CD4-positive, CD25-positive, alpha-beta regulatory T cell (primary cell): ENCODE measurements around the gene CFAP99. TPM values are rescaled to one million over a fixed set of nuclear protein-coding genes. Genes with fewer than 3 reads are reported as not detected.

Experiments
- ATAC-seq, 2 donors: fragments of 150-1000 bp; cut with Tn5 transposase; one replicate each; pipeline ENCODE4 v1.10.0; 2021; ENCODE audit warnings: low read depth in 2 of 2, moderate number of reproducible peaks in 2 of 2, moderate library complexity in 1 of 2
- DNase-seq, 3 donors: peaks; one replicate each; pipeline versions ENCODE4 v3.0.0 to v3.0.0-alpha.2; 2012 to 2022; ENCODE audit warnings: mixed read lengths in 1 of 3
- H3K27ac ChIP-seq: one replicate; pipeline ENCODE4 v1.7.0; 2013; ENCODE audit warnings: mild to moderate bottlenecking, low read length; ENCODE audit not compliant: insufficient read depth, poor library complexity, severe bottlenecking
- H3K27me3 ChIP-seq: one replicate; pipeline ENCODE4 v1.7.0; 2013; ENCODE audit warnings: low read length; ENCODE audit not compliant: control insufficient read depth, insufficient read depth
- H3K36me3 ChIP-seq: one replicate; pipeline ENCODE4 v1.7.0; 2013; ENCODE audit warnings: mild to moderate bottlenecking, low read length, moderate library complexity; ENCODE audit not compliant: control insufficient read depth, insufficient read depth
- H3K4me1 ChIP-seq: 2 replicates; pipeline ENCODE4 v1.7.0; 2013; ENCODE audit warnings: mild to moderate bottlenecking, low read length; ENCODE audit not compliant: insufficient read depth, control insufficient read depth, poor library complexity, severe bottlenecking
- H3K4me3 ChIP-seq: one replicate; pipeline ENCODE4 v1.7.0; 2013; ENCODE audit warnings: low read depth, mild to moderate bottlenecking, low read length, moderate library complexity
- H3K9me3 ChIP-seq, 2 experiments: 1 replicate in 1 of 2; 2 replicates in 1 of 2; pipeline ENCODE4 v1.7.0; 2013; ENCODE audit warnings: low read length in 2 of 2, mild to moderate bottlenecking in 1 of 2, moderate library complexity in 1 of 2; ENCODE audit not compliant: control insufficient read depth in 2 of 2
- H3K27ac Mint-ChIP-seq, 3 donors: one replicate each; pipeline ENCODE4 v1.8.0; 2020 to 2022; ENCODE audit warnings: mild to moderate bottlenecking in 3 of 3, mixed read lengths in 3 of 3, moderate library complexity in 2 of 3
- H3K27me3 Mint-ChIP-seq: one replicate; pipeline ENCODE4 v1.8.0; 2022; ENCODE audit warnings: mild to moderate bottlenecking, mixed read lengths
- H3K36me3 Mint-ChIP-seq: one replicate; pipeline ENCODE4 v1.8.0; 2020; ENCODE audit warnings: mixed read lengths
- H3K4me1 Mint-ChIP-seq, 4 donors: one replicate each; pipeline ENCODE4 v1.8.0; 2020 to 2022; ENCODE audit warnings: mixed read lengths in 4 of 4, mild to moderate bottlenecking in 1 of 4
- H3K4me3 Mint-ChIP-seq, 4 donors: one replicate each; pipeline ENCODE4 v1.8.0; 2020 to 2022; ENCODE audit warnings: mild to moderate bottlenecking in 4 of 4, mixed read lengths in 4 of 4, moderate library complexity in 3 of 4
- H3K9me3 Mint-ChIP-seq, 7 donors: one replicate each; pipeline ENCODE4 v1.8.0; 2020 to 2022; ENCODE audit warnings: mixed read lengths in 7 of 7, mild to moderate bottlenecking in 3 of 7, moderate library complexity in 2 of 7
- polyA plus RNA-seq, 4 donors: library from polyadenylated mRNA; unstranded; fragments of 300-500 nt; fragmentation: Illumina TruSeq; gene quantifications; one replicate each; pipeline ENCODE4 v1.2.3, GENCODE V29; 2021
- total RNA-seq: library from RNA; stranded (reverse); gene quantifications from one replicate; pipeline ENCODE4 v1.2.3, GENCODE V29; 2022

CFAP99 gene
- total and polyA plus RNA-seq, 5 donors from 2014 or later, result 0.20 TPM; not detected in 4

DNA sequence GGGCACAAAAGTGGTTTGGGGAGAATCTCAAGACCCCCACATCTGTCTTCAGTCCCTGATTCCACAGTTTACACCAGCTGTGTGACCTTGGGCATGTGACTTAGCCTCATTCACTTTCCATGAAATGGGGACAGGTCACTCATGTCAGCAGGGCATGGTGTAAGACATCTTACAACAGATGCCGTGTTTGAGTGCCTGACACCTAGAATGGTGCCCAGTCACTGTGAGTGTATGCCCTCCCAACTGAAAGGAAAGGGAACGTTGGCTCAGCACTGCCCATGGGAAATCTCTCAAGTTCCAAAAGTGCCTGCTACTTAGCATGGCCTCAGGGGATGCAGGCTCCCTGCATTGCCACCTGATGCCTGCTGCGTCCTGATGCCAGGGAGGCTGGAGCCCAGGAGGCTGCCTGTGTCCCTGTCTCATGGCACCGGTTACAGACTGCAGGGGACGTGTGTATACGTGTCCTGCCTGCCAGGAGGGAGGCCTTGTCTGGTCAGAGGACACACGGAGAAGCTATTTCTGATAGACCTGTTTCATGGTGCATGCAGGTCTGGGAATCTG, 82.4 kb downstream of the CFAP99 start:
- no peak for DNase-seq
- peak overlapping the region; percentile 58 to 81 (median 62) for H3K27ac Mint-ChIP-seq
- Histone ChIP-seq H3K36me3 (peaks cover 81% of the 10 kb centered on the region), H3K27ac (no peak overlapping the region), H3K4me1 (no peaks in the 10 kb centered on the region), H3K4me3 (no peak overlapping the region), H3K9me3 (no peaks in the 10 kb centered on the region), H3K27me3 (no peaks in the 10 kb centered on the region)
- ATAC-seq, result no peak
- H3K27me3 Mint-ChIP-seq, result no peaks in the 10 kb centered on the region
- H3K9me3 Mint-ChIP-seq, result no peaks in the 10 kb centered on the region
- H3K36me3 Mint-ChIP-seq, result peaks cover 25% of the 10 kb centered on the region
- H3K4me1 Mint-ChIP-seq, result peaks cover 0 to 12% (median 7%) of the 10 kb centered on the region in 4 donors
- no peak overlapping the region for H3K4me3 Mint-ChIP-seq

GRCh38 chr4:2503809-2504208, 85.1 kb downstream of the CFAP99 start:
- Histone ChIP-seq H3K36me3 (peaks cover 74% of the 10 kb centered on the region), H3K27me3 (no peaks in the 10 kb centered on the region), H3K4me3 (no peak overlapping the region), H3K27ac (no peak overlapping the region), H3K9me3 (no peaks in the 10 kb centered on the region), H3K4me1 (no peaks in the 10 kb centered on the region)
- Mint-ChIP-seq H3K4me1 (peaks cover 16 to 24% (median 19%) of the 10 kb centered on the region in 4 donors), H3K36me3 (peaks cover 18% of the 10 kb centered on the region), H3K27me3 (no peaks in the 10 kb centered on the region), H3K4me3 (no peak overlapping the region), H3K9me3 (no peaks in the 10 kb centered on the region), H3K27ac (no peak overlapping the region)
- ATAC-seq, result no peak
- DNase-seq, result no peak

DNA sequence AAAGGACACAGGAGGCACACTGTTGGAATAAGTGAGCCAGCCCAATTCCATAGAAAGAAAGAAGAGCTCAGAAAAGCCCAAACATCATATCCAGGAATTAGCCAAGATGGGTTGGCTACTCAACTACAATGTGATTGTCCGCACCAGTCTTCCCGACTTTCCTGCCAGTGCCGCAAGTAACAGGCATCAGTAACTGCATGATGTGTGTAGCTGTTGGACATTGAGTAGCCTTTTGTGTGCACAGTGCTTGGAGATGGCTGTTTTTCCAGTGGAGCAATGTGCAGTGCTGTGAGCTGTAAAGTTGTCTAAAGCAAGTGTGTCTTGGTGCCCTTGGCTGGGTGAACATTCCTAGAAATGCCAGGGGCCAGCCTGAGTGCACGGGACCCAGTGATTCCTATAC, 88.5 kb downstream of the CFAP99 start:
- Mint-ChIP-seq H3K4me3 (no peak overlapping the region), H3K36me3 (peaks cover 12% of the 10 kb centered on the region), H3K4me1 (peaks cover 13 to 25% (median 18%) of the 10 kb centered on the region in 4 donors), H3K9me3 (no peaks in the 10 kb centered on the region), H3K27ac (peak overlapping the region in 2 of 3 donors; percentile 9 to 52), H3K27me3 (no peaks in the 10 kb centered on the region)
- peaks cover 71% of the 10 kb centered on the region for H3K36me3 ChIP-seq
- no peak overlapping the region for H3K27ac ChIP-seq
- no peaks in the 10 kb centered on the region for H3K9me3 ChIP-seq
- H3K4me3 ChIP-seq, result no peak overlapping the region
- H3K27me3 ChIP-seq, result no peaks in the 10 kb centered on the region
- ATAC-seq, result no peak
- no peak for DNase-seq
- H3K4me1 ChIP-seq, result no peaks in the 10 kb centered on the region

- Histone ChIP-seq H3K27me3 (no peaks in the 10 kb centered on the region), H3K27ac (no peak overlapping the region), H3K9me3 (no peaks in the 10 kb centered on the region), H3K36me3 (peaks cover 75% of the 10 kb centered on the region), H3K4me1 (no peaks in the 10 kb centered on the region), H3K4me3 (no peak overlapping the region)
- ATAC-seq (no peak), DNase-seq (no peak)
- Mint-ChIP-seq H3K4me3 (no peak overlapping the region), H3K9me3 (no peaks in the 10 kb centered on the region), H3K27me3 (no peaks in the 10 kb centered on the region), H3K36me3 (peaks cover 14% of the 10 kb centered on the region), H3K4me1 (peaks cover 13 to 25% (median 18%) of the 10 kb centered on the region in 4 donors), H3K27ac (peak overlapping the region in 1 of 3 donors; percentile 17)
Observed at GRCh38 chr4:2507855-2508254, 89.1 kb downstream of the CFAP99 start.

DNA sequence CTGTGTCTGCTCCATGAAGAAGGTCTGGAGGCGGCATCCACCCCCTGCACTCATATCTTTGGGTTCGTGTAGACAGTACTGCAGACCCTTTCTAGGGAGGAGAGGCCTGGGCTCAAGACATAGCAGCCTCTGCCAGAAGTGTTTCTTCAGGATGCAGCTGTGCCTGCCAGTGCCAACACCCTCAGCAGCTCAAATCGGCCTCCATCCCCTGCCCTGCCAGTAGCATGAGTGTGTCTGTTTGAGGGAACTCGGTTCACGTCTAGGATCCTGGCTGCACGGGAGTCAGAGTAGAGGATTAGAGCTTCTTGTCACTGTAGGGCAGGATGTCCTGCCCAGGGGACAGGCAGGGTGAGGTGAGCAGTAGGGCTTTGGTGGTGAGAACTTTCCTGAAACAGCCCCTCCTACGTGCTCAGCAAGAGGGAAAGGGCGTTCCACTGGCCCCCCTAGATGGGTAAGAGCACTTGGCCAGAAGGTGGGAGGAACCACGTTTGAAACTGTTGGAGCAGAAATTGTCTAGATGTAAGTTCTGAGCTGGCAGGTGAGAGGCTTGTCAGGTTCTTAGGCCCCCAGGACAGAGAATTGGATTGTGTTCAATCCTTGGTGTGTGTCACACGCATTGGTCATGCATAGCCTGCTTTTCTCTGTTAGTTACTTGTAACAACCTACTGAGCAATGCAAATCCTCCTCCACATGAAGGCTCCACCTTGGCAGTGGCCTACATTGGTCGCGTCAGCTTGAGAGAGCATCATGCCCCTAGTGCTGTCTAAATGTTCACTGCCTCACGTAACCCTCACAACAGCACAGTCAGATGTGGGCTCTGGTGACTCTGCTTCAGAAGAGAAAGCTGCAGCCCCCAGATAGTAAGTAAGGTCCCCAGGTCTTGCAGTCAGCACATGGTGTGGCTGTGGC, 91.8 kb downstream of the CFAP99 start:
- Histone ChIP-seq H3K9me3 (no peaks in the 10 kb centered on the region), H3K36me3 (peaks cover 81% of the 10 kb centered on the region), H3K27ac (no peak overlapping the region), H3K27me3 (no peaks in the 10 kb centered on the region), H3K4me1 (no peaks in the 10 kb centered on the region), H3K4me3 (no peak overlapping the region)
- Mint-ChIP-seq H3K27me3 (no peaks in the 10 kb centered on the region), H3K9me3 (no peaks in the 10 kb centered on the region), H3K27ac (peak overlapping the region in 2 of 3 donors; percentile 64 to 87), H3K36me3 (peaks cover 27% of the 10 kb centered on the region), H3K4me1 (peaks cover 13 to 18% (median 16%) of the 10 kb centered on the region in 4 donors), H3K4me3 (no peak overlapping the region)
- no peak for ATAC-seq
- no peak for DNase-seq

GRCh38 chr4:2511645-2512131, 92.9 kb downstream of the CFAP99 start:
- no peaks in the 10 kb centered on the region for H3K27me3 ChIP-seq
- ATAC-seq (no peak), DNase-seq (no peak)
- H3K4me1 ChIP-seq, result no peaks in the 10 kb centered on the region
- no peak overlapping the region for H3K4me3 ChIP-seq
- H3K9me3 Mint-ChIP-seq, result no peaks in the 10 kb centered on the region
- H3K27me3 Mint-ChIP-seq, result no peaks in the 10 kb centered on the region
- peaks cover 11 to 18% (median 16%) of the 10 kb centered on the region in 4 donors for H3K4me1 Mint-ChIP-seq
- H3K27ac ChIP-seq, result no peak overlapping the region
- H3K27ac Mint-ChIP-seq, result peak overlapping the region in 2 of 3 donors; percentile 59 to 74
- H3K36me3 Mint-ChIP-seq, result peaks cover 34% of the 10 kb centered on the region
- no peak overlapping the region for H3K4me3 Mint-ChIP-seq
- H3K9me3 ChIP-seq, result no peaks in the 10 kb centered on the region
- H3K36me3 ChIP-seq, result peaks cover 84% of the 10 kb centered on the region
